Right ventricle myocardium superior (tissue), 1 donor: Measurements from ENCODE around the gene TSPEAR. TPM values are rescaled to one million over a fixed set of nuclear protein-coding genes. Genes with fewer than 3 reads are reported as not detected.

Source experiments
- ATAC-seq: fragments of 200-7000 bp; cut with Tn5 transposase; one replicate; pipeline ENCODE4 v1.9.1; 2020; ENCODE audit warnings: mild to moderate bottlenecking; ENCODE audit not compliant: poor library complexity
- DNase-seq: peaks from one replicate; pipeline ENCODE4 v3.0.0-alpha.2; 2020
- intact Hi-C: fragments of 100-400 bp; cut with DNase I; formaldehyde crosslinking; loops from one replicate; pipeline ENCODE4 v1.11.2; 2022
- long read RNA-seq: library from polyadenylated mRNA; unstranded; transcript quantifications from one replicate; pipeline ENCODE4 v2.0.0, GENCODE V29; 2021
- total RNA-seq: library from RNA; stranded (reverse); fragmentation: NEBNext Ultra II Directional; extraction: Animal tissue kit (Norgen Biotek cat#: 25700); gene quantifications from one replicate; pipeline ENCODE4 v1.2.1, GENCODE V29; 2021
- donor health status: DM: no; HTN: yes; CAD: no; lungs with severe emphysema.

Gene TSPEAR
- 0.51 TPM for total RNA-seq
- long read RNA-seq, partial matches to known transcripts = 0 of 1 reads
- long read RNA-seq, other reads (novel, unspliced or antisense) = 1 of 1 reads

GRCh38 chr21:44711327-44712202 lies at the start of gene TSPEAR:
TSS of gene TSPEAR (minus strand) at chr21:44711572. CDS start at chr21:44711514, 58 bp downstream.
- ATAC-seq (no peak), DNase-seq (no peak)
- intact Hi-C loops = no loop called here

- intact Hi-C loops = no loop called here
- DNase-seq = no peak
- no peak for ATAC-seq
Measured at GRCh38 chr21:44760376-44760775, 49.0 kb upstream of the TSPEAR start.

DNA sequence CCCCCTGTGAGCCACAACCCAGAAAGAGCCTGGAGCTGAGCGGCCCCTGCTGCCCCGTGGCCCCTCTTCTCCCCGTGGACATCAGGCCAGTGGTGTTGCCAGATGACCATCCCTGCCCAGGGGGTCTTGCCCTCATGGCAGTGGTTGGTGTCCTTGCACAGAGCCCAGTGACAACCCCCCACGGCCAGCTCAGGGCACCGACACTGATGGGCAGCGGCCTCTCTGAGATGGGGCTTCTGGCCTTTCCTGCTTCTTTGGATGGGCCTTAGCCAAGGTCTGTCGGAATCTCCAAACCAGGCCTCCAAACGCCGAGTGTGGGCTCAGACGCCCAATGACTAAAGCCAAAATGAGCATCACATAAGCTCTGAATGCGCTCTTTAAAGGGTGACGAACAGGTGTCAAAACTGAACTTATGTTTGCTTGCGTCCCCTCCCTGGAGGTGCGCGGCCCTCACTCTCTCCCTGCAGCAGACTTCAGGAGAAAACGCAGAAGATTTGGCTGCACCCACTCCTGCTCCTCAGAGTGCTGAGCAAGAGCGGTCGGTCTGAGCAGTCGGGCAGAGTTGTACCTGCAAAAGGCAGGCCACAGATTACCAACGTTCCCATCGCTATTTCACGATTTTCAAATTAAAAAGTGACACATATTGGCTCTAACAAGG lies 48.4 kb upstream of the TSPEAR start:
- intact Hi-C loops = no loop called here
- ATAC-seq (no peak), DNase-seq (no peak)

DNA sequence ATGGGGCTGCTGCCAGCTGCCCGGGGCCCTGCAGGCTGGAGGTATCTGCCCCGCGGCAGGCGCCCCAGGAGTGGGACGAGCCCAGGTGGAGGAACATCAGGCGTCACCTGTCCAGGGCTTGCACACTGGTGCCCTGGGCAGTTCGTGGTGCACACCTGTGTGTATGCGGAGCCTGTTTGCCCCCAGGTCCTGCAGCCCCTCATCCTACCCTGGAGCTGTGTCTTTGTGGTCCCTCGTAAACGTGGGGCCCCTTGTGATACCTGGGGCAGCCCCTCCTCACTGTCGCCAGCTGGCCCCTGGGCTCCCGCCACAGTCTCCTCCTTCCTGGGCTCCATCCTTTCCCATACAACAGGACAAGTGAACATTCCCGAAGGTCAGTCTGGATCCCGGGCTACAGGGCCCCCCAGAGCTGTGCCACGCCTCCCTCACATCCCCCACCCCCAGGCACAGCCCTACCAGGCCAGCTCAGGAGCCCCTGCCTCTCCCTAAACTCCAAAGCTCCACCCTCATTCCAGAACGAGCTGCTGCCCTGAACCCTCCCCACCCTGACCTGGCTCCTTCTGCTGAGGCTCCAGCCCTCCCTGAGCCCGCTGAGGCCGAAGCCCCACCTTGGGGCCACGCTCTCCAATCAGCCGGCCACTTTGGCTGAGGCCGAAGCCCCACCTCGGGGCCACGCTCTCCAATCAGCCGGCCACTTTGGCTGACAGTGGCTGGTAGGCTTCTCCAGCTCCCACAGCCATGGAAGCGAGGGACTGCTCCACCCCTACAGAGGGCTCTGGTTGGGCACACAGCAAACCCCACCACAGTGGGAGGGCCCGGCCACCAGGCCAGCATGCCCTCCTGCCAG lies 47.6 kb upstream of the TSPEAR start:
- intact Hi-C loops = no loop called here
- ATAC-seq = no peak
- no peak for DNase-seq

- intact Hi-C loops = no loop called here
- ATAC-seq (no peak), DNase-seq (no peak)
Measured at GRCh38 chr21:44758141-44758561, 46.8 kb upstream of the TSPEAR start.

DNA sequence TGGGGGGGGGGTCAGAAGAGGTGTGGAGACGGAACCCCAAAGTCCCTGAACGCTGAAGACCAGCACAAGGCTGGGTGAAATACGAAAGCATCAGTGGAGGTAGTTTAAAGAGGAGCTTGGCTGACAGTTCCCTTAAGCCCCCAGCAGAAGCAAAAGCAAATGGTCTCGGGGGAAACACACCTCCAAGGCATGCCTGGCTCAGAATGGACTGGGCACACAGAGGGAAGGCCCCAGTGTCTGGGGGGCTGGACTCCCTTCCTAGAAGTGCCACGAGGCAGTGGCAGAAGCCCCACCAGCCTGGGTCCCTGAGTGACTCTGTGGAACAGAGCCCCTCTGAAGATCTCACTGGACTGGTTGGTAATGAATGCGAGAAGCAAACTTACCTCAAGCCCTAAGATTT lies 46.4 kb upstream of the TSPEAR start:
- intact Hi-C loops = no loop called here
- no peak for DNase-seq
- no peak for ATAC-seq

- ATAC-seq (no peak), DNase-seq (no peak)
- intact Hi-C loops = no loop called here
Measured at GRCh38 chr21:44756423-44757185, 45.2 kb upstream of the TSPEAR start.

DNA sequence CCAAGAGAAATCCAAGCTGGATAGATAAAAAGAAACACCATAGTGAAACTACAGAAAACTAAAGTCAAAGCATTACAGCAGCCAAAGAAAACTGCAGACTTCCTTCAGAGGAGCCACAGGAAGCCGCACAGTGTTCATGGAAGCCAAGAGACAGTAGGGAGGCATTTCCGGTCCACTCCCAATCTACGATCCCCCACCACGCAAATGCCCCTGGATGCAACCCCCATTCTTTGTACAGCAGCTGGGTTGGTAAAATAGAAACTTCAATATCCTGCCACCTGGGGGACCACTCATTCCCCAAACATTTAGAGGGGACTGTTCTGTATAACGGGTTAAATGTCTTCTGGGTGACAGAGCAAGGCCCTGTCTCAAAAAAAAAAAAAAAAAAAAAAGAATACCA lies 43.9 kb upstream of the TSPEAR start:
- intact Hi-C loops = no loop called here
- peak; percentile 45 for ATAC-seq
- no peak for DNase-seq

DNA sequence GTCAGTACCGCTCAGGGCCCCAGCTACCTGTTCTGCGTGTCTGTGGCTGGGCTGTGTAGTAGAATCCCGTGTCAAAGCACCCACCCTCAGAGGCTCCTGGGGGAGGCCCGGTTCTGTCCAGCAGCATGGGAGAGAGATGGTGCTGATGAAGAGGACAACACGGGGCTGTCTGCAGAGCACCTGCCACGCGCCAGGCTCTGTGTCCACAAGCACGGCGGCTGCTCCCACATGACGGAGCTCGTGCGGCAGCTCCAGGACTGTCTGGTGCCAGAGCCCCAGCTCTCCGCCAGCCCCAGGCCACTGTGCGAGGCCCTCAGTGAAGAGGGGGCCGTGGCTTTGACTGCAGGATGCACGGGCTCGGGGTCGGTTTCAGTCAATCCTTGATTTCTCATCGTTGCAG lies 42.0 kb upstream of the TSPEAR start:
- ATAC-seq (no peak), DNase-seq (no peak)
- intact Hi-C loops = no loop called here

GRCh38 chr21:44752671-44753235 lies 41.4 kb upstream of the TSPEAR start:
- intact Hi-C loops = no loop called here
- ATAC-seq (no peak), DNase-seq (no peak)

- intact Hi-C loops = no loop called here
- ATAC-seq = no peak
- DNase-seq = no peak
Measured at GRCh38 chr21:44751799-44752636, 40.6 kb upstream of the TSPEAR start.

GRCh38 chr21:44751186-44751798 lies 39.9 kb upstream of the TSPEAR start:
- intact Hi-C loops = no loop called here
- DNase-seq = no peak
- no peak for ATAC-seq

DNA sequence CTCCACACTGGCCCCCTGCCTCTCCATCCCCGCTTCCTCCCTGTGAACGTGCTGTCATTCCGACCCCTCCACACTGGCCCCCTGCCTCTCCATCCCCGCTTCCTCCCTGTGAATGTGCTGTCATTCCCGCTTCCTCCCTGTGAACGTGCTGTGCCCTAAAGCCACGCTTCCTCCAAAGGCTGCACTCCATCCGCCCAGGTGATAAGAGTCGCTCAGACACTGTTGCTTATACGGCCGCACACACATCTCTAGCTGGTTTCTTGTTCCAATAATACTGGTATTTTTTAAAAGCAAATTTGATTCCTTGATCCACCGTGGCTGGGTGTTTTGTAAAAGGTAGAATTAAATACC lies 39.3 kb upstream of the TSPEAR start:
- intact Hi-C loops = no loop called here

GRCh38 chr21:44749759-44750674 lies 38.6 kb upstream of the TSPEAR start:
- ATAC-seq (no peak), DNase-seq (no peak)
- intact Hi-C loops = no loop called here

More for the DNA sequence above, 39.3 kb upstream of the TSPEAR start:
- ATAC-seq = no peak
- DNase-seq = no peak

- intact Hi-C loops = no loop called here
- no peak for ATAC-seq
- no peak for DNase-seq
Measured at GRCh38 chr21:44749116-44749758, 37.9 kb upstream of the TSPEAR start.

DNA sequence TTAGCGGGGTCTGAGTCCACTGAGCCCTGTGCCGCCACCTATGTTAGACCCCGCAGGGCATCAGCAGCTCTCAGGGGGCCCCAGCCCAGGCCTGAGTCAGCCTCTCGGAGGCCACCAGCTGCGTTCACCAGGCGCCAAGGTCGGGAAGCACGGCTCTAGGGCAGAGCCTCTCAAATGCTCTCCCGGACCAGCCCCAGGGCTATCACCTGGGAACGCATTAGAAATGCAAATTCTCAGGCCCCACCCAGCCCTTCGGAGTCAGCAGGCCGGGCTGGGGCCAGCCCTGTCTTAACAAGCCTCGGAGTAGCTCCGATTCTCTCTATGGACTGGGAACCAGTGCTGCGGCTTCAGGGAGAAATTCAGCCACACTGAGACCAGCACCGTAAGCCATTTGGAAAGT lies 37.2 kb upstream of the TSPEAR start:
- intact Hi-C loops = no loop called here
- DNase-seq (no peak), ATAC-seq (no peak)
